Ishikawa (cell line): Measurements from ENCODE around the gene SERGEF.

Experiments used
- CEBPB ChIP-seq: IDR thresholded peaks from 2 replicates; pipeline ENCODE4 v1.6.1; 2012
- CREB1 ChIP-seq: IDR thresholded peaks from 2 replicates; pipeline ENCODE4 v1.6.1; 2012; ENCODE audit warnings: low read depth
- EGR1 ChIP-seq: IDR thresholded peaks from 2 replicates; pipeline ENCODE4 v1.6.1; 2012
- EP300 ChIP-seq: IDR thresholded peaks from 2 replicates; pipeline ENCODE4 v1.6.1; 2012; ENCODE audit warnings: borderline replicate concordance
- FOXM1 ChIP-seq: IDR thresholded peaks from 2 replicates; pipeline ENCODE4 v1.6.1; 2012; ENCODE audit warnings: low read depth, borderline replicate concordance
- MAX ChIP-seq: IDR thresholded peaks from 2 replicates; pipeline ENCODE4 v1.6.1; 2012
- NFIC ChIP-seq: IDR thresholded peaks from 2 replicates; pipeline ENCODE4 v1.6.1; 2012
- RAD21 ChIP-seq: IDR thresholded peaks from 2 replicates; pipeline ENCODE4 v1.6.1; 2012; ENCODE audit warnings: low read depth
- REST ChIP-seq: IDR thresholded peaks from 2 replicates; pipeline ENCODE4 v1.6.1; 2012; ENCODE audit warnings: low read depth, mild to moderate bottlenecking
- TAF1 ChIP-seq: IDR thresholded peaks from 2 replicates; pipeline ENCODE4 v1.6.1; 2012; ENCODE audit warnings: low read depth, mild to moderate bottlenecking
- TCF12 ChIP-seq: IDR thresholded peaks from 2 replicates; pipeline ENCODE4 v1.6.1; 2012; ENCODE audit warnings: low read depth
- TEAD4 ChIP-seq: IDR thresholded peaks from 2 replicates; pipeline ENCODE4 v1.6.1; 2012
- USF1 ChIP-seq: IDR thresholded peaks from 2 replicates; pipeline ENCODE4 v1.6.1; 2012
- YY1 ChIP-seq: IDR thresholded peaks from 2 replicates; pipeline ENCODE4 v1.6.1; 2012; ENCODE audit warnings: low read depth
- ZBTB7A ChIP-seq: IDR thresholded peaks from 2 replicates; pipeline ENCODE4 v1.6.1; 2012; ENCODE audit warnings: low read depth

SERGEF gene

GRCh38 chr11:17927681-17928343, 85.0 kb downstream of the SERGEF start:
- no peak for TF ChIP-seq ZBTB7A
- TF ChIP-seq TCF12, result no peak
- no peak for TF ChIP-seq REST
- no peak for TF ChIP-seq TAF1
- TF ChIP-seq CREB1, result no peak
- TF ChIP-seq USF1, result no peak
- TF ChIP-seq EGR1, result no peak
- TF ChIP-seq YY1, result no peak
- TF ChIP-seq CEBPB, result no peak
- no peak for TF ChIP-seq TEAD4
- TF ChIP-seq MAX, result no peak
- TF ChIP-seq NFIC, result no peak; the same call in 1 of the 2 replicates
- no peak for TF ChIP-seq RAD21
- TF ChIP-seq EP300, result no peak
- TF ChIP-seq FOXM1, result no peak

- TF ChIP-seq EP300 (no peak), YY1 (no peak), CEBPB (no peak), USF1 (no peak), TEAD4 (no peak), MAX (no peak), ZBTB7A (no peak)
Observed at GRCh38 chr11:17927041-17927440, 85.8 kb downstream of the SERGEF start.

GRCh38 chr11:17924713-17925112, 88.1 kb downstream of the SERGEF start:
- TF ChIP-seq EP300, result no peak
- no peak for TF ChIP-seq MAX
- no peak for TF ChIP-seq USF1
- no peak for TF ChIP-seq CREB1
- TF ChIP-seq FOXM1, result no peak
- no peak for TF ChIP-seq ZBTB7A
- no peak for TF ChIP-seq TCF12
- no peak for TF ChIP-seq TAF1
- TF ChIP-seq TEAD4, result no peak
- TF ChIP-seq YY1, result no peak
- no peak for TF ChIP-seq RAD21
- no peak for TF ChIP-seq EGR1
- TF ChIP-seq CEBPB, result no peak
- TF ChIP-seq REST, result no peak
- no peak for TF ChIP-seq NFIC

- TF ChIP-seq RAD21 (no peak), USF1 (no peak), TCF12 (no peak), CREB1 (no peak), TEAD4 (no peak), ZBTB7A (no peak), NFIC (no peak), REST (no peak), TAF1 (no peak), MAX (no peak), FOXM1 (no peak), EP300 (no peak), EGR1 (no peak), YY1 (no peak), CEBPB (no peak)
Observed at GRCh38 chr11:17923217-17923616, 89.6 kb downstream of the SERGEF start.
